ENCODE results near the gene LGI4. TPM values are rescaled to one million over a fixed set of nuclear protein-coding genes. Genes with fewer than 3 reads are reported as not detected.

The LGI4 gene
- total RNA-seq, 1 experiment from 2014 or later: not detected

DNA sequence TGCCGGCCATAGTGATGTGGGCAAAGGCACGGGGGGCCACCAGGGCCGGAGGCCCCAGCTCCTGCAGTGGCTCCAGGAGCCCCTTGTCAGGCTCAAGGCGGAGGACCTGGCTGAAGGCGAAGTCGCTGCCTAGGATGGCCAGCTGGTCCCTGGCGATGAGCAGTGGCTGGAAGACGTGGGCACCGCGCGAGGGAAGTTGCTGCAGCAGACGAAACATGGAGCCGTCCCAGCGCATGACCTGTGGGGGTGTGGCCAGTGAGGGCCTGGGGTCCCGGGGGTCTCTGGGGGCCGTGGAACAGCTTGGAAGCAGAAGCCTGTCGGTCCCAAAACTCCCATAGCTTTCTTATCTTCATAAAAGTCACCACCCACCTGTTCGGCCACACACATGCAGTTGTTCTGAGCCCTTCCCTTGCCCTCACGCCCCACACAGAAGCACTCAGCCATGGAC is 9.6 kb downstream of the LGI4 start:
- Histone ChIP-seq H3K4me1 (ENCODE audit: insufficient read depth, low read length, poor library complexity, severe bottlenecking) (peaks cover 11% of the 10 kb centered on the region), H3K27ac (ENCODE audit: low read depth, low read length, poor library complexity, severe bottlenecking) (no peak overlapping the region), H3K9me3 (ENCODE audit: low read depth, low read length, poor library complexity, severe bottlenecking) (no peaks in the 10 kb centered on the region), H3K4me3 (ENCODE audit: low read depth, low read length, poor library complexity, severe bottlenecking) (no peak overlapping the region), H3K27me3 (replicated peaks; ENCODE audit: insufficient read depth, low read depth, low read length, poor library complexity) (no peaks in the 10 kb centered on the region), H3K36me3 (ENCODE audit: insufficient read depth, low read length, poor library complexity, severe bottlenecking) (no peaks in the 10 kb centered on the region)
- no peak for DNase-seq (ENCODE audit: low spot score)
- BruUV-seq (replicated peaks): no TSS peak
- no peak for TF ChIP-seq EZH2 (IDR thresholded peaks at IDR 0.05; ENCODE audit: borderline replicate concordance, low read depth, low read length, poor library complexity, severe bottlenecking)
- TF ChIP-seq, protein P1, sequence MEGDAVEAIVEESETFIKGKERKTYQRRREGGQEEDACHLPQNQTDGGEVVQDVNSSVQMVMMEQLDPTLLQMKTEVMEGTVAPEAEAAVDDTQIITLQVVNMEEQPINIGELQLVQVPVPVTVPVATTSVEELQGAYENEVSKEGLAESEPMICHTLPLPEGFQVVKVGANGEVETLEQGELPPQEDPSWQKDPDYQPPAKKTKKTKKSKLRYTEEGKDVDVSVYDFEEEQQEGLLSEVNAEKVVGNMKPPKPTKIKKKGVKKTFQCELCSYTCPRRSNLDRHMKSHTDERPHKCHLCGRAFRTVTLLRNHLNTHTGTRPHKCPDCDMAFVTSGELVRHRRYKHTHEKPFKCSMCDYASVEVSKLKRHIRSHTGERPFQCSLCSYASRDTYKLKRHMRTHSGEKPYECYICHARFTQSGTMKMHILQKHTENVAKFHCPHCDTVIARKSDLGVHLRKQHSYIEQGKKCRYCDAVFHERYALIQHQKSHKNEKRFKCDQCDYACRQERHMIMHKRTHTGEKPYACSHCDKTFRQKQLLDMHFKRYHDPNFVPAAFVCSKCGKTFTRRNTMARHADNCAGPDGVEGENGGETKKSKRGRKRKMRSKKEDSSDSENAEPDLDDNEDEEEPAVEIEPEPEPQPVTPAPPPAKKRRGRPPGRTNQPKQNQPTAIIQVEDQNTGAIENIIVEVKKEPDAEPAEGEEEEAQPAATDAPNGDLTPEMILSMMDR (conservative IDR thresholded peaks at IDR 0.05; ENCODE audit: low read depth, low read length): no peak
- CTCF ChIA-PET: no interaction called here
- intact Hi-C loops (cut with micrococcal nuclease; ENCODE audit: unreplicated experiment): no loop called here
- POLR2A ChIA-PET (ENCODE audit: low non-redundant PET): no interaction called here

DNA sequence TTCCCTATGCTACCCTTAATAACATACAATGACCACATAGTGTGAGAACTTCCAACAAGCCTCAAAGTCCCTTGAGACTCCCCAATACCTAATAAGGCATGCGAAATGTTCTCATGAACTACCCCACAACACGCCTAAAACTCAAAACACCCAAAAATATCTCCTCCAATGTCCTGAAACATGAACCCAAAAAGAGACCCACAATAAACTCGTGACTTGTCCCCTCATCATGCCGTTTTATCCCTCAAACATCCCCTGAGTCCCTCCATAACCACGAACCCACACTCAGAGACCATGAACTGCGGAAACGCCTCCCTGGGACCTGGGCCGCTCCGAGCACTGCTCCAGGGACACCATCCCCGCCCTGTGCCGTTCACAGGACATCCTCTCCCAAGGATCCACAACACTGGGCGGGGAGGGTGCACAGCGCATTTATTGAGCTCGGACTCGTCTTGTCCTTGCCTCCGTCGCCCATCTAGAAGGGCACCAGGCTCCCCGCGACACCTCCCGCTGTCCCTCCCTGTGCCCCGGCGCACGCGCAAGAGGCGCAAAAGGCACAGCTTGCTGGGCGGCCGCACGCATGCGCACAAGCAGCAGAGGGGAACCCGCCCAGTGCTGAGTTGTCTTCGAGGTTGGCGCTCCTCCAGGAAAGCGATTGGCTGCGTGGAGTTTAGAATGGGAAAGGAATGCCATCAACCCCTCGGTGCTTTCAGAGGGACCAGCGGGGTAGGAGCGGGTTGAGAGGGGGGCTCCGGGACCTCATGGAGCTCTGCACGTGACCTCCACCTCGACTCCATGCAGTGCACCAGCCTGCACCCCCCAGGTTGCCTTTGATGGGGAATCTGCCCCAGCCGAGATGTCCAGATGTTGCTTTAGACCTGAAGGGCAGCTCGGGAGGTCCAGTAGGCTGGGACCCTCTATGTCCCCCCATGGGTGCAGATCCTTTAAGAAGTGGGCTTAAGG is 10.5 kb downstream of the LGI4 start:
- DNase-seq (ENCODE audit: low spot score): peak; percentile 94
- POLR2A ChIA-PET (ENCODE audit: low non-redundant PET): no interaction called here

DNA sequence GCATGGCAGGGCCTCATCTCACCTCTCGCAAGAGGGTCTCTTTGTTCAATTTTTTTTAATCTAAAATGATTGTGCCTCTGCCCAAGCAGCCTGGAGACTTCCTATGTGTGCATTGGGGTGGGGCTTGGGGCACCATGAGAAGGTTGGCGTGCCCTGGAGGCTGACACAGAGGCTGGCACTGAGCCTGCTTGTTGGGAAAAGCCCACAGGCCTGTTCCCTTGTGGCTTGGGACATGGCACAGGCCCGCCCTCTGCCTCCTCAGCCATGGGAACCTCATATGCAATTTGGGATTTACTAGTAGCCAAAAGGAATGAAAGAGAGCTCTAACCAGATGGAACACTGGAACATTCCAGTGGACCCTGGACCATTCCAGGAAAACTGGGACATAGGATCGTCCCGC is 11.3 kb downstream of the LGI4 start:
- Histone ChIP-seq H3K36me3 (ENCODE audit: insufficient read depth, low read length, poor library complexity, severe bottlenecking) (no peaks in the 10 kb centered on the region), H3K4me3 (ENCODE audit: low read depth, low read length, poor library complexity, severe bottlenecking) (no peak overlapping the region), H3K27ac (ENCODE audit: low read depth, low read length, poor library complexity, severe bottlenecking) (no peak overlapping the region), H3K27me3 (replicated peaks; ENCODE audit: insufficient read depth, low read depth, low read length, poor library complexity) (no peaks in the 10 kb centered on the region), H3K4me1 (ENCODE audit: insufficient read depth, low read length, poor library complexity, severe bottlenecking) (peaks cover 11% of the 10 kb centered on the region), H3K9me3 (ENCODE audit: low read depth, low read length, poor library complexity, severe bottlenecking) (no peaks in the 10 kb centered on the region)
- no peak for DNase-seq (ENCODE audit: low spot score)
- intact Hi-C loops (cut with micrococcal nuclease; ENCODE audit: unreplicated experiment): no loop called here
- POLR2A ChIA-PET (ENCODE audit: low non-redundant PET): no interaction called here
- BruUV-seq (replicated peaks): no TSS peak
- no peak for TF ChIP-seq EZH2 (IDR thresholded peaks at IDR 0.05; ENCODE audit: borderline replicate concordance, low read depth, low read length, poor library complexity, severe bottlenecking)
- TF ChIP-seq, protein P1 (conservative IDR thresholded peaks at IDR 0.05; ENCODE audit: low read depth, low read length): no peak
- CTCF ChIA-PET: interaction anchor here (1.4 kb wide), 1 partner anchor 9 kb away, joined by 3 read pairs; no protein-coding TSS in a partner anchor

More for the DNA sequence above, 10.5 kb downstream of the LGI4 start:
- intact Hi-C loops (cut with micrococcal nuclease; ENCODE audit: unreplicated experiment): no loop called here
- no peaks in the 10 kb centered on the region for H3K36me3 ChIP-seq (ENCODE audit: insufficient read depth, low read length, poor library complexity, severe bottlenecking)
- CTCF ChIA-PET: interaction anchor here (1.0 to 1.4 kb wide), 2 partner anchors 10 to 17 kb away, joined by 3 to 4 read pairs; no protein-coding TSS in a partner anchor
- peaks cover 11% of the 10 kb centered on the region for H3K4me1 ChIP-seq (ENCODE audit: insufficient read depth, low read length, poor library complexity, severe bottlenecking)
- no peaks in the 10 kb centered on the region for H3K27me3 ChIP-seq (replicated peaks; ENCODE audit: insufficient read depth, low read depth, low read length, poor library complexity)
- H3K4me3 ChIP-seq (ENCODE audit: low read depth, low read length, poor library complexity, severe bottlenecking): peak overlapping the region; percentile 41
- BruUV-seq (replicated peaks): no TSS peak
- H3K27ac ChIP-seq (ENCODE audit: low read depth, low read length, poor library complexity, severe bottlenecking): peak overlapping the region; percentile 48
- TF ChIP-seq, protein P1 (conservative IDR thresholded peaks at IDR 0.05; ENCODE audit: low read depth, low read length): no peak
- no peak for TF ChIP-seq EZH2 (IDR thresholded peaks at IDR 0.05; ENCODE audit: borderline replicate concordance, low read depth, low read length, poor library complexity, severe bottlenecking)
- H3K9me3 ChIP-seq (ENCODE audit: low read depth, low read length, poor library complexity, severe bottlenecking): no peaks in the 10 kb centered on the region

Data from A673 (cell line).